Activated T-cell treated with anti-CD3 and anti-CD28 coated beads, Interleukin-2, amount 50 U/mL, for 72 hours (primary cell): ENCODE measurements around the gene SLC5A2. TPM values are rescaled to one million over a fixed set of nuclear protein-coding genes. Genes with fewer than 3 reads are reported as not detected.
A peak's percentile ranks its signal among the peaks of the same experiment; 100 is the strongest.

Experiments used
- ATAC-seq, 2 donors: fragments of 150-1000 bp; cut with Tn5 transposase; replicated peaks in 1 of 2; 2 replicates each; pipeline ENCODE4 v1.10.0; 2021; ENCODE audit warnings: moderate library complexity in 2 of 2, mild to moderate bottlenecking in 1 of 2
- DNase-seq, 2 donors: peaks; one replicate each; pipeline ENCODE4 v3.0.0; 2021 to 2022; ENCODE audit warnings: mixed read lengths in 1 of 2
- H3K27ac Mint-ChIP-seq: one replicate; pipeline ENCODE4 v1.8.0; 2022; ENCODE audit warnings: mild to moderate bottlenecking, moderate library complexity, mixed read lengths
- H3K27me3 Mint-ChIP-seq: one replicate; pipeline ENCODE4 v1.8.0; 2022; ENCODE audit warnings: low read depth, mixed read lengths
- H3K36me3 Mint-ChIP-seq, 2 donors: one replicate each; pipeline ENCODE4 v1.8.0; 2022; ENCODE audit warnings: mixed read lengths in 2 of 2, mild to moderate bottlenecking in 1 of 2; ENCODE audit not compliant: insufficient read depth in 2 of 2
- H3K4me1 Mint-ChIP-seq: one replicate; pipeline ENCODE4 v1.8.0; 2022; ENCODE audit warnings: low read depth, mixed read lengths
- H3K4me3 Mint-ChIP-seq, 2 donors: one replicate each; pipeline ENCODE4 v1.8.0; 2022; ENCODE audit warnings: mild to moderate bottlenecking in 2 of 2, mixed read lengths in 2 of 2, moderate library complexity in 2 of 2
- H3K9me3 Mint-ChIP-seq, 2 donors: one replicate each; pipeline ENCODE4 v1.8.0; 2022; ENCODE audit warnings: mixed read lengths in 2 of 2
- total RNA-seq, 2 donors: library from RNA; stranded (reverse); gene quantifications; one replicate each; pipeline ENCODE4 v1.2.3, GENCODE V29; 2022

The SLC5A2 gene
- total RNA-seq, 2 donors from 2014 or later: not detected

- no peaks in the 10 kb centered on the region for H3K27me3 Mint-ChIP-seq
- H3K4me1 Mint-ChIP-seq: peaks cover 48% of the 10 kb centered on the region
- H3K27ac Mint-ChIP-seq: no peak overlapping the region
Measured at GRCh38 chr16:31453255-31454204, 29.4 kb upstream of the SLC5A2 start.

GRCh38 chr16:31455601-31456314 is 27.2 kb upstream of the SLC5A2 start:
- peak in 1 of 2 donors; percentile 41 for DNase-seq
- H3K9me3 Mint-ChIP-seq: no peaks in the 10 kb centered on the region
- peaks cover 54% of the 10 kb centered on the region for H3K4me1 Mint-ChIP-seq

More at GRCh38 chr16:31453255-31454204, 29.4 kb upstream of the SLC5A2 start:
- Mint-ChIP-seq H3K4me3 (no peak overlapping the region), H3K36me3 (peaks cover 0 to 3% of the 10 kb centered on the region in 2 donors), H3K9me3 (no peaks in the 10 kb centered on the region)
- ATAC-seq: no peak
- no peak for DNase-seq

GRCh38 chr16:31456988-31457360 is 25.9 kb upstream of the SLC5A2 start:
- Mint-ChIP-seq H3K27ac (peak overlapping the region; percentile 50), H3K27me3 (no peaks in the 10 kb centered on the region), H3K36me3 (peaks cover 0 to 3% of the 10 kb centered on the region in 2 donors), H3K4me1 (peaks cover 59% of the 10 kb centered on the region), H3K4me3 (peak overlapping the region; percentile 89 to 90), H3K9me3 (no peaks in the 10 kb centered on the region)
- no peak for DNase-seq
- no peak for ATAC-seq

More at GRCh38 chr16:31455601-31456314, 27.2 kb upstream of the SLC5A2 start:
- no peaks in the 10 kb centered on the region for H3K27me3 Mint-ChIP-seq
- H3K4me3 Mint-ChIP-seq: peak overlapping the region; percentile 37 to 89
- peaks cover 0 to 3% of the 10 kb centered on the region in 2 donors for H3K36me3 Mint-ChIP-seq
- peak overlapping the region; percentile 75 for H3K27ac Mint-ChIP-seq
- ATAC-seq: no peak

GRCh38 chr16:31458073-31458843 is 24.7 kb upstream of the SLC5A2 start:
- H3K27me3 Mint-ChIP-seq: no peaks in the 10 kb centered on the region
- peaks cover 3 to 6% of the 10 kb centered on the region in 2 donors for H3K36me3 Mint-ChIP-seq
- peak; percentile 69 to 70 for DNase-seq
- no peaks in the 10 kb centered on the region for H3K9me3 Mint-ChIP-seq
- peak overlapping the region; percentile 87 for H3K27ac Mint-ChIP-seq
- peak in 1 of 2 donors; percentile 6 for ATAC-seq
- H3K4me3 Mint-ChIP-seq: peak overlapping the region; percentile 89 to 90
- peaks cover 57% of the 10 kb centered on the region for H3K4me1 Mint-ChIP-seq

- peaks cover 52% of the 10 kb centered on the region for H3K4me1 Mint-ChIP-seq
- ATAC-seq: peak; percentile 80 to 81
- peak; percentile 96 to 98 for DNase-seq
- H3K9me3 Mint-ChIP-seq: no peaks in the 10 kb centered on the region
- H3K27ac Mint-ChIP-seq: peak within 1 kb of the TSS; percentile 99
- H3K36me3 Mint-ChIP-seq: peaks cover 3 to 4% of the 10 kb centered on the region in 2 donors
- H3K27me3 Mint-ChIP-seq: no peaks in the 10 kb centered on the region
- peak within 1 kb of the TSS; percentile 89 to 90 for H3K4me3 Mint-ChIP-seq
Measured at GRCh38 chr16:31458844-31459686, 23.9 kb upstream of the SLC5A2 start, which contains the start of gene ARMC5. Gene ARMC5 (plus strand): TSS chr16:31459501. CDS start chr16:31459525, 24 bp downstream.

GRCh38 chr16:31459687-31460581 is 23.0 kb upstream of the SLC5A2 start:
- peak; percentile 83 to 85 for ATAC-seq
- peaks cover 51% of the 10 kb centered on the region for H3K4me1 Mint-ChIP-seq
- peak; percentile 100 for DNase-seq
- no peaks in the 10 kb centered on the region for H3K27me3 Mint-ChIP-seq
- H3K9me3 Mint-ChIP-seq: no peaks in the 10 kb centered on the region
- peaks cover 3 to 4% of the 10 kb centered on the region in 2 donors for H3K36me3 Mint-ChIP-seq
- H3K4me3 Mint-ChIP-seq: peak overlapping the region; percentile 89 to 90
- H3K27ac Mint-ChIP-seq: peak overlapping the region; percentile 99

- Mint-ChIP-seq H3K4me1 (peaks cover 45% of the 10 kb centered on the region), H3K9me3 (no peaks in the 10 kb centered on the region), H3K27me3 (no peaks in the 10 kb centered on the region), H3K36me3 (peaks cover 3 to 4% of the 10 kb centered on the region in 2 donors), H3K4me3 (peak overlapping the region; percentile 89 to 90), H3K27ac (peak overlapping the region; percentile 94)
- peak in 1 of 2 donors; percentile 33 for DNase-seq
- ATAC-seq: no peak
Measured at GRCh38 chr16:31460582-31461002, 22.3 kb upstream of the SLC5A2 start.

- H3K36me3 Mint-ChIP-seq: peaks cover 3 to 4% of the 10 kb centered on the region in 2 donors
- H3K9me3 Mint-ChIP-seq: no peaks in the 10 kb centered on the region
- H3K4me3 Mint-ChIP-seq: peak overlapping the region in 1 of 2 donors; percentile 44
- H3K4me1 Mint-ChIP-seq: peaks cover 37% of the 10 kb centered on the region
- no peak for DNase-seq
- no peaks in the 10 kb centered on the region for H3K27me3 Mint-ChIP-seq
- no peak for ATAC-seq
- H3K27ac Mint-ChIP-seq: no peak overlapping the region
Measured at GRCh38 chr16:31461201-31461920, 21.6 kb upstream of the SLC5A2 start.

- H3K4me3 Mint-ChIP-seq: no peak overlapping the region
- H3K4me1 Mint-ChIP-seq: peaks cover 34% of the 10 kb centered on the region
- H3K27me3 Mint-ChIP-seq: no peaks in the 10 kb centered on the region
Measured at GRCh38 chr16:31461921-31462804, 20.8 kb upstream of the SLC5A2 start.

GRCh38 chr16:31464348-31464769 is 18.6 kb upstream of the SLC5A2 start:
- Mint-ChIP-seq H3K27ac (no peak overlapping the region), H3K4me3 (no peak overlapping the region), H3K9me3 (no peaks in the 10 kb centered on the region), H3K36me3 (peaks cover 2 to 3% of the 10 kb centered on the region in 2 donors), H3K27me3 (no peaks in the 10 kb centered on the region), H3K4me1 (peaks cover 27% of the 10 kb centered on the region)
- DNase-seq: no peak
- ATAC-seq: no peak

More at GRCh38 chr16:31461921-31462804, 20.8 kb upstream of the SLC5A2 start:
- DNase-seq: no peak
- no peak for ATAC-seq
- Mint-ChIP-seq H3K36me3 (peaks cover 3 to 4% of the 10 kb centered on the region in 2 donors), H3K9me3 (no peaks in the 10 kb centered on the region), H3K27ac (no peak overlapping the region)
